Left cardiac atrium (tissue), 4 donors: Measurements from ENCODE around the gene PCK1. TPM values are rescaled to one million over a fixed set of nuclear protein-coding genes. Genes with fewer than 3 reads are reported as not detected.
A peak's percentile ranks its signal among the peaks of the same experiment; 100 is the strongest.

Experiments used
- ATAC-seq, 2 donors: fragments of 200-7000 bp; cut with Tn5 transposase; one replicate each; pipeline ENCODE4 v1.9.1; 2020; ENCODE audit warnings: mild to moderate bottlenecking in 2 of 2, moderate library complexity in 2 of 2
- DNase-seq: peaks from one replicate; pipeline ENCODE4 v3.0.0-alpha.2; 2020
- intact Hi-C, 2 donors: fragments of 100-400 bp; cut with DNase I; formaldehyde crosslinking; loops; one replicate each; pipeline versions ENCODE4 v1.14.1 to v1.15.1; 2022 to 2023
- total RNA-seq, 2 donors: library from RNA; stranded (reverse); fragmentation: NEBNext Ultra II Directional; extraction: Animal tissue kit (Norgen Biotek cat#: 25700); gene quantifications; one replicate each; pipeline ENCODE4 v1.2.1, GENCODE V29; 2021
- donor health status: DM: no; HTN: yes; CAD: no.
- donor health status: DM: no; HTN: yes; CAD: no; lungs with severe emphysema.
- donor health status: DM: yes; HTN: yes; CAD: no.
- donor health status: Dilated cardiomyopathy.

The PCK1 gene
- total RNA-seq, 2 donors from 2014 or later = 21.6 to 72.2 TPM

GRCh38 chr20:57611586-57612311, 50.8 kb downstream of the PCK1 start:
- intact Hi-C loops = loop anchor here in 1 of 2 donors (5.0 kb wide), 1 partner anchor 591 kb away; no protein-coding TSS in a partner anchor
- ATAC-seq (peak; percentile 35 to 58), DNase-seq (no peak)

- intact Hi-C loops = loop anchor here in 1 of 2 donors (5.0 kb wide), 1 partner anchor 590 kb away; no protein-coding TSS in a partner anchor
- DNase-seq (no peak), ATAC-seq (no peak)
Measured at GRCh38 chr20:57612436-57612835, 51.5 kb downstream of the PCK1 start.

- ATAC-seq (no peak), DNase-seq (no peak)
Measured at GRCh38 chr20:57612916-57613315, 52.0 kb downstream of the PCK1 start.

GRCh38 chr20:57613481-57613921, 52.6 kb downstream of the PCK1 start:
- intact Hi-C loops = loop anchor here in 1 of 2 donors (5.0 kb wide), 1 partner anchor 589 kb away; no protein-coding TSS in a partner anchor
- ATAC-seq (no peak), DNase-seq (no peak)

More at GRCh38 chr20:57612916-57613315, 52.0 kb downstream of the PCK1 start:
- intact Hi-C loops = loop anchor here in 1 of 2 donors (5.0 kb wide), 1 partner anchor 589 kb away; no protein-coding TSS in a partner anchor

- intact Hi-C loops = loop anchor here in 1 of 2 donors (5.0 kb wide), 1 partner anchor 588 kb away; no protein-coding TSS in a partner anchor
- ATAC-seq (no peak), DNase-seq (no peak)
Measured at GRCh38 chr20:57614490-57615444, 53.9 kb downstream of the PCK1 start.

- intact Hi-C loops = no loop called here
- no peak for ATAC-seq
Measured at GRCh38 chr20:57615445-57615811, 54.5 kb downstream of the PCK1 start.

GRCh38 chr20:57616143-57616951, 55.4 kb downstream of the PCK1 start:
- no peak for ATAC-seq
- intact Hi-C loops = no loop called here
- DNase-seq = no peak

More at GRCh38 chr20:57615445-57615811, 54.5 kb downstream of the PCK1 start:
- DNase-seq = no peak

- no peak for ATAC-seq
- intact Hi-C loops = no loop called here
- no peak for DNase-seq
Measured at GRCh38 chr20:57617079-57617795, 56.3 kb downstream of the PCK1 start.

Other genes starting within 250 kb of the PCK1 start
- not detected for gene SPO11, start 231.3 kb upstream of the PCK1 start, total RNA-seq
- 10 to 100 TPM; 14.3 to 14.5 TPM for gene RAE1, start 209.9 kb upstream of the PCK1 start, total RNA-seq
- gene RBM38, start 169.7 kb upstream of the PCK1 start, total RNA-seq = 100 to 1,000 TPM in 1 of 2 donors, 10 to 100 TPM in 1; 78.6 to 101 TPM
- gene CTCFL, start 36.0 kb upstream of the PCK1 start, total RNA-seq = not detected
- gene ZBP1, start 59.3 kb downstream of the PCK1 start, total RNA-seq = under 1 TPM in 1 of 2 donors, not detected in 1; 0.47 TPM
- gene PMEPA1, start 148.9 kb downstream of the PCK1 start, total RNA-seq = 10 to 100 TPM; 28.3 to 60.3 TPM